ENCODE data around the gene FUT9. TPM values are rescaled to one million over a fixed set of nuclear protein-coding genes. Genes with fewer than 3 reads are reported as not detected.

FUT9 gene
- total and polyA plus RNA-seq, 11 donors: 0.02 TPM; not detected in 10

DNA sequence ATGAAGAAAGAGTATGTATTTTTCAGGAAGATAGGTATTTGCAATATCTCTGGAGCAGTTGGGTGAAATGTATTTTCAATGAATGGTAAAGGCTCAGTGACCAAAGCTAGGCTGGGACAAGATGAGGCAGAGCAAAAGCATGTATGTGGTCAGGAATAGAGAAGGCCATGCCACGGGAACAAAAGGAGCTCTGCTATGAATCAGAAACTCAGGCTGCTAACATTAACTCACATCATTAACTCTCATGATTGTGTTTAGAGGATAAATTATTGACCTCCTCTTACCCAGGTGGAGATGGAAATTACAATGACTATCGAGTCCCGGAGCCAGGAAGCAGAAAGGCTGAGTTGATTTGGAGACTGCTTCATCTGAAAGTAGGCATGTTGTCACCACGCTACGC lies 220.2 kb downstream of the FUT9 start:
- ATAC-seq (no peak), DNase-seq (no peak)
- Histone ChIP-seq H3K27ac (no peak overlapping the region), H3K36me3 (no peaks in the 10 kb centered on the region), H3K4me1 (no peaks in the 10 kb centered on the region), H3K9me3 (no peaks in the 10 kb centered on the region), H3K27me3 (no peaks in the 10 kb centered on the region), H3K4me3 (no peak overlapping the region)
- 85 to 92% (median 87%) methylated on average over 5 of the region's 5 CpGs for WGBS, 4 donors
- no peak for TF ChIP-seq POLR2A (IDR thresholded peaks at IDR 0.05)
- TF ChIP-seq, protein P1, sequence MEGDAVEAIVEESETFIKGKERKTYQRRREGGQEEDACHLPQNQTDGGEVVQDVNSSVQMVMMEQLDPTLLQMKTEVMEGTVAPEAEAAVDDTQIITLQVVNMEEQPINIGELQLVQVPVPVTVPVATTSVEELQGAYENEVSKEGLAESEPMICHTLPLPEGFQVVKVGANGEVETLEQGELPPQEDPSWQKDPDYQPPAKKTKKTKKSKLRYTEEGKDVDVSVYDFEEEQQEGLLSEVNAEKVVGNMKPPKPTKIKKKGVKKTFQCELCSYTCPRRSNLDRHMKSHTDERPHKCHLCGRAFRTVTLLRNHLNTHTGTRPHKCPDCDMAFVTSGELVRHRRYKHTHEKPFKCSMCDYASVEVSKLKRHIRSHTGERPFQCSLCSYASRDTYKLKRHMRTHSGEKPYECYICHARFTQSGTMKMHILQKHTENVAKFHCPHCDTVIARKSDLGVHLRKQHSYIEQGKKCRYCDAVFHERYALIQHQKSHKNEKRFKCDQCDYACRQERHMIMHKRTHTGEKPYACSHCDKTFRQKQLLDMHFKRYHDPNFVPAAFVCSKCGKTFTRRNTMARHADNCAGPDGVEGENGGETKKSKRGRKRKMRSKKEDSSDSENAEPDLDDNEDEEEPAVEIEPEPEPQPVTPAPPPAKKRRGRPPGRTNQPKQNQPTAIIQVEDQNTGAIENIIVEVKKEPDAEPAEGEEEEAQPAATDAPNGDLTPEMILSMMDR (IDR thresholded peaks at IDR 0.05): no peak
- intact Hi-C loops (cut with DNase I): no loop called here

DNA sequence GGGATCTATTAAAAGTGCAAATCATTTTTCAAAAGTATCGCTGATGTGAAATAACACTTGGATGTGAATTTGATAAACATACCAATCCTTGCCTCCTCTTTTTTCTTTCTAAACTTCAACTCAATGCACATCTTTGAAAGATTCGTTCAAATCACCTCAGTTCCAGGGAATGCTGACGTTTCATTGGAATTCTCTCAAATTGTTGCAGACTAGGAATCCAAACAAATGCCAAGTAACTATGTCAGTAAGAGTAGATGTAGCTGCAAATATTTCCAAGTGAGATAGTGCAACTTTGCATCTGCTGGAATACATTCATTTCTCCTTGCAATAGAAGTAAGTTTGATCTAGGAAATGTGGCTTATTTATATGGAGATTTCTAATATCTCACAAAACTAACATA lies 220.7 kb downstream of the FUT9 start:
- DNase-seq (no peak), ATAC-seq (no peak)
- intact Hi-C loops (cut with DNase I): no loop called here
- Histone ChIP-seq H3K27ac (no peak overlapping the region), H3K9me3 (no peaks in the 10 kb centered on the region), H3K4me3 (no peak overlapping the region), H3K27me3 (no peaks in the 10 kb centered on the region), H3K4me1 (no peaks in the 10 kb centered on the region), H3K36me3 (no peaks in the 10 kb centered on the region)
- WGBS, 4 donors: 58 to 62% (median 60%) methylated on average over 3 of the region's 3 CpGs
- TF ChIP-seq, protein P1 (IDR thresholded peaks at IDR 0.05): no peak
- TF ChIP-seq POLR2A (IDR thresholded peaks at IDR 0.05): no peak

DNA sequence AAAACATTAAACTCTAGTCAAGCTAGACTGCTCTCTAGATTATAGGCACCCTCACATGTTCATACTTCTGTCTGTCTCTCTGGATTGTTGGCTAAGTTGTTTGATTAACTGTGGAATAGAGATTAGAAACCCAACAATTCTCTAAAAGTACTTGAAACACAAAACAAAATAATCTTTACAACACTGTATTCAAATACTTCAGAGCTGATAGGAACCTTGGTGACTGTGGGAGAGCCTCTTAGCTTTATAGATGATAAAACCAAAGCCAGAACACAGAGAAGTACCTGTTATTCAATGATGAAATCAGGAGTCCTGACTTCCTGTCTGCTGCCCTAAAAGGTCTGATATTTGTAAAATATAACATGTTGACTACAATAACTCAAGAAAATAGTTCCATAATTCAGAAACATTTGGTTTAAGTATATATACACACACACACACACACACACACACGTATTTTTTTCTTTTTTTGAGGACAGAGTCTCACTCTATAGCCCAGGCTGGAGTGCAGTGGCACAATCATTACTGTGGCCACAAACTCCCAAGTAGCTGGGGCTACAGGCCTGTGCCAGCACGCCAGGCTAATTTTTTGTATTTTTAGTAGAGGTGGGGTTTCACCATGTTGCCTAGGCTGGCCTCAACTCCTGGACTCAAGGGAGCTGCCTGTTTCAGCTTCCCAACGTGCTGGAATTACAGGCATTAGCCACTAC lies 222.0 kb downstream of the FUT9 start:
- TF ChIP-seq, protein P1 (IDR thresholded peaks at IDR 0.05): no peak
- TF ChIP-seq POLR2A (IDR thresholded peaks at IDR 0.05): no peak
- DNase-seq (no peak), ATAC-seq (no peak)
- no peaks in the 10 kb centered on the region for H3K4me1 ChIP-seq
- intact Hi-C loops (cut with DNase I): no loop called here
- H3K9me3 ChIP-seq: no peaks in the 10 kb centered on the region
- H3K27me3 ChIP-seq: no peaks in the 10 kb centered on the region
- H3K36me3 ChIP-seq: no peaks in the 10 kb centered on the region
- 46 to 61% (median 53%) methylated on average over 3 of the region's 3 CpGs for WGBS, 4 donors
- no peak overlapping the region for H3K4me3 ChIP-seq
- no peak overlapping the region for H3K27ac ChIP-seq

DNA sequence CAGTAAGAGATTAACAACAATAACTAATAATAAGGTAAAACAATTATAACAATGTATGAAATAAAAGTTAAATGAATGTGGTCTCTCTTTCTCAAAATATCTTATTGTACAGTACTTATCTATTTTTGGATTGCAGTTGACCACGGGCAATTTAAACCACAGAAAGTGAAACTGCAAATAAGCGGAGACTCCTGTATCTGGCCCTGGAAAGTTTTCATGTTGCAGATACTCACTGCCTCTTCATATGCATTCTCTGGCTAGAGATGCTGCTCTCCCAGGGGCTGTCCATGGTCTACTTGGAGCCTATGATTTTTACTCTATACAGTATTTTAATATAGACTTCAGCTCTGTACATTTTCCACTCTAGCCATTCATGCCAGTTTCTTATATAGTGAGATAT lies 230.8 kb downstream of the FUT9 start:
- H3K27ac ChIP-seq: no peak overlapping the region
- TF ChIP-seq, protein P1 (IDR thresholded peaks at IDR 0.05): no peak
- TF ChIP-seq POLR2A (IDR thresholded peaks at IDR 0.05): no peak
- H3K9me3 ChIP-seq: no peaks in the 10 kb centered on the region
- H3K27me3 ChIP-seq: no peaks in the 10 kb centered on the region
- intact Hi-C loops (cut with DNase I): no loop called here
- WGBS, 4 donors: 57 to 61% (median 58%) methylated on average over 2 of the region's 2 CpGs
- no peaks in the 10 kb centered on the region for H3K36me3 ChIP-seq
- ATAC-seq (no peak), DNase-seq (no peak)
- H3K4me1 ChIP-seq: no peaks in the 10 kb centered on the region
- no peak overlapping the region for H3K4me3 ChIP-seq
